ENCODE data around the gene CCRL2.
"Not testable (repeated sequence)": the region's sequence is repeated elsewhere in the genome, so short reads cannot be mapped to it uniquely, and the experiment has no call there.

CCRL2 gene

DNA sequence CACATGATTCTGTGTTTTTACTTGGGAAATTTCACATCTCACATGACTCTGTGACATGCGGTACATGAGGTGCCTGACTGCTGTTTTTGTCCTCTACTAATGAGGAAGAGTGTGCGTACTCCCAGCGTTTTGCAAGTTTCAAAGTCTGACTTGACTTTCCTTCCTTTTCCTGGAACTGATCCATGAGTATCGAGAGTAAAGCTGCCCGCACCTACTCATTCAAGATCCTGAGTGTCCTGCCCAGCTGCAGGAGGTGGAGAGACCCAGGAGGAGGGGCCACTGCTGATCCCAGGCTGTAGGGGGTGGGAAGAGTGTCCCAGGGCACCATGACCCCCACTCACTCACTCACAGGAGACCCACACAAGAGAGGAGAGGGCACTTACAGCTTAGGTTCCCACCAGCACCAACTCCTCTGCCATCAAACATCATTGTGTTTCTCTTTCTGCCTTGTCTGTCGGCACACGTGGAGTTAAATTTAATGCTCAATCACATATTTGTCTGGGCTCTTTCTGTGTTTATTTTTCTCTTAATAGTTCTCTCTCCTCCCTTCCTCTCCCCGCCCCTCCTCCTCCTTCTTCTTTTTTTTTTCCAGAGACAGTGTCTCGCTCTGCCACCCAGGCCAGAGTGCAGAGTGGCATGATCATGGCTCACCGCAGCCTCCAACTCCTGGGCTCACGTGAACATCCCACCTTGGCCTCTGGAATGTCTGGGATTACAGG is 1.6 kb upstream of the CCRL2 start:
- no peak for DNase-seq

DNA sequence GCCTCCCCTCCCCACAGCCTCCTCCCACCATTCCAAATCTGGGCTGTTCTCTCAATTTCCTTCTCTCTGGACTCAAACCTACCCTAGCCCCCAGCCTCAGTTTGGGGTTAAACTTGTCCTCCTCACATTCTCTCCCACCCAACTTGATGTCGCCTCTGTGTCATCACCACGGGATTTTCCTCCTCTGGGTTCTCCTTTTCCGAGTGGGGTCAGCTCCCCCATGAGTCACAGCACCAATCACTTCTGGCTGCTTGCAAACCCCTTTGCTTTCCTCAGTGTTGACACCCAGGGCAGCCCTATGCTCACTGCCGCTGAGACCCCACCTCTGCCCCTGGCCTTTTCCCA is 644 bp upstream of the CCRL2 start:
- no peak for DNase-seq

DNA sequence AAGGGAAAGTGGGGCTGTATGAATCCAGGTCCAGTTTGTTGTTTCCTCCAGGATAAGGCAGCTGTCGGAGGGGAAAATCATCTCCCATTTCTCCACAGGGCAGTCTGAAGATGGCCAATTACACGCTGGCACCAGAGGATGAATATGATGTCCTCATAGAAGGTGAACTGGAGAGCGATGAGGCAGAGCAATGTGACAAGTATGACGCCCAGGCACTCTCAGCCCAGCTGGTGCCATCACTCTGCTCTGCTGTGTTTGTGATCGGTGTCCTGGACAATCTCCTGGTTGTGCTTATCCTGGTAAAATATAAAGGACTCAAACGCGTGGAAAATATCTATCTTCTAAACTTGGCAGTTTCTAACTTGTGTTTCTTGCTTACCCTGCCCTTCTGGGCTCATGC is 911 bp downstream of the CCRL2 start:
- no peak for DNase-seq

DNA sequence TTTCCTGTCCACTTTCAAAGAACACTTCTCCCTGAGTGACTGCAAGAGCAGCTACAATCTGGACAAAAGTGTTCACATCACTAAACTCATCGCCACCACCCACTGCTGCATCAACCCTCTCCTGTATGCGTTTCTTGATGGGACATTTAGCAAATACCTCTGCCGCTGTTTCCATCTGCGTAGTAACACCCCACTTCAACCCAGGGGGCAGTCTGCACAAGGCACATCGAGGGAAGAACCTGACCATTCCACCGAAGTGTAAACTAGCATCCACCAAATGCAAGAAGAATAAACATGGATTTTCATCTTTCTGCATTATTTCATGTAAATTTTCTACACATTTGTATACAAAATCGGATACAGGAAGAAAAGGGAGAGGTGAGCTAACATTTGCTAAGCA is 1.8 kb downstream of the CCRL2 start:
- DNase-seq, result no peak

DNA sequence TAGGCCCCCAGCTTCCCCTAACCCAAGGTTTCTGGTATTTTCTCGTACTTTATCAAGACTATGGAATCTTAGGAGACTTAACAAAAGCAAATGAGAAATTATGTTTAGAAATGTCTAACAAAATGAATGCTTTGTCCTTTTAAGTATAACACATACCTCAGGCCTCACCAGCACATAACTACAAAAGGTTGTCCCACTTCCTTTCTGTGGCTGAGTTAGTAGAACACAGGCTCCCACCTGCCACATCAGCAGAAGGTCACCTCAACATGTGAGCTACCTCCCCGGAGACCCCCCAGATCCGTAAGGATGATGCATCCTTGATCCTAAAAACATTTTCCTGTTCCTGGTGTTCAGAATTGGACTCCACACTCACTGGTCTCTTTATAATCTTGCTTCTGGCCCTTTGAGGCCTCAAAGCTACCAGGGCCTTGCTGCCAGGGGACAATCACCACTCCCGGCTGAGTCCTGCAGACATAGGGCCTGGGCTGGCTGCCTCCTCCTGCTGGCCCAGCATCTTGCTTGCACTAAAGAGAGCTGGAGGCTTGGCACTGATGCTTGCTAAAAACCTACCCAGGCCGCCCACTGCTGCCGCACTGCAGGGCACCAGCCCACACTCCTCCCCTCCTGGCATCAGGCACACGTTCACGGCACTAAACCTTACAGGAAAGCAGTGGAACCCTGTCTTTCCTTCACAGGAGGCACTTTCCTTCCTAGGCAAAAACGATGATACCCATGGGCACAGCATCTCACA is 2.9 kb downstream of the CCRL2 start:
- no peak for DNase-seq

DNA sequence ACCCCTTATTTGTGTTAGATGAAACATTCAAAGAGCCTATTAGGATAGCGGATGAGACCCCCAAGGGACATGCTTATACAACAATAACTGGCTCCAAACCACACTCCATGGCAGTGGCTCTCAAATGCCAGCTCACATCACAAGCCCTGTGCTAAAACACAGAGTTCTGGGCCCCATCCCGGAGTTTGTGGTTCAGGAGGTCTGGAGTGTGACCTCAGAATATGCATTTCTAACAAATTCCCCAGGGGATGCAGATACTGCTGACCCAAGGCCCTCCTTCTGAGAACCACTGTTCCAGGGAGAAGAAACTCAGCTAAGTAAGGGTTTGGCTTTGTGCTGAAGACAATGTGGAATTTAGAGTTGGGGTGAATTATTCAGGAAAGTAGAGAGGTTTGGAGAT is 3.6 kb downstream of the CCRL2 start:
- DNase-seq, result no peak

DNA sequence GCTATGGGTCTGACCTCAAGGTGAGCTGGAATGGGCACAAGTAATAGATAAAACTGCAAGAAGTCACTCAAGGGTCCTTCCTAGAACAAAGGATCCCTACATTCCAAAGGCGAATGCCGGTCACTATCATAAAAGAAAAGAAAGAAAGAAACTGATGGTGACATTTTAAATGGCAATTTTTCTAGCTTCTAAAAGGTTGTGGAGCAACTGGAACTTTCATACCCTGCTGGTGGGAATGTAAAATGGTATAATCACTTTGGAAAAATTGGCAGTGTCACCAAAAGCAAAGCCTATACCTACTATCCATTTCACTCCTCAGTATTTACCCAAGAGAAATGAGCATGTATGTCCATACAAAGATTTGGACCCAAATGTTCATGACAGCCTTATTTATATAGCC is 4.2 kb downstream of the CCRL2 start:
- no peak for DNase-seq

DNA sequence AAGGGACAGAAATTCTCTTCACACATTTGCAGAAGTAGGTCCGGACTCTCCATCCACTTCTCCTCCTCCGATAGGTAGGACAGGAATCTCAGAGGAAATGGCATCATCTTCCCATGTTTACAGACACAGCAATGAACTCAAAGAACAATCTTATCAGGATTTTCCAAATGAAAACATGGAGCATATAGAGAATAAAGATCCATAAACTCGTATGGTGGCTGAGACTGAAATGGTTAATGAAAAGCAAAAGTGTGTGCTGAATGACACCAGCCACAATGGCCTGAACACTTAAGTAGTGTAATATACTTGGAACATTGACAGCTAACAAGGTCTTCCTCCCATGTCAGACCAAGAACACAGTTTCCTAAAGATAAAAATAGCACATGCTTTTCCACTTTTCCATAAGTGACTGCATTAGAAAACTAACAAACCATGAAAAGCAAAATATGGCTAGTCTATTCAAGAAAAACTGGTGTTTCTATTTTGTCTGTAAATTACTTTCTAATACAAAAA is 5.8 kb downstream of the CCRL2 start:
- DNase-seq, result no peak

DNA sequence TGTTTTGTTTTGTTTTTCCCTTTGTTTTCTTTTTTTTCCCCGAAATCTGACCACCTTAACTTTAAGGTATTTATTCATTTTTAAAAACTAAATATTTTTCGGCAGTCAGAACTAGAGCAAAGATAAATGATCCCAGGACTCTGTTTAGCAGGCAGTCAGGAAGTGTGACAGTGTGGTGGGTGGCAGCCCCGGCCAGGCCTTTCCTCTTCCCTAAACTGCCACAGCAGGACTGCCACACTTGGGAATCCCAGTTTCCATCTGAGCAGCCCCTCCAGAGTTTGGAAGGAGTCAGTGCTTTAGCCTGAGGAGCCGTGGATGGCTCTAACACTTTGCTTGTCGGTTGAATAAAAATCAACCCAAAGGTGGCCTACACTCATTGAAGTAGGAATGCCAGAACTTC is 6.9 kb downstream of the CCRL2 start:
- DNase-seq, result no peak

DNA sequence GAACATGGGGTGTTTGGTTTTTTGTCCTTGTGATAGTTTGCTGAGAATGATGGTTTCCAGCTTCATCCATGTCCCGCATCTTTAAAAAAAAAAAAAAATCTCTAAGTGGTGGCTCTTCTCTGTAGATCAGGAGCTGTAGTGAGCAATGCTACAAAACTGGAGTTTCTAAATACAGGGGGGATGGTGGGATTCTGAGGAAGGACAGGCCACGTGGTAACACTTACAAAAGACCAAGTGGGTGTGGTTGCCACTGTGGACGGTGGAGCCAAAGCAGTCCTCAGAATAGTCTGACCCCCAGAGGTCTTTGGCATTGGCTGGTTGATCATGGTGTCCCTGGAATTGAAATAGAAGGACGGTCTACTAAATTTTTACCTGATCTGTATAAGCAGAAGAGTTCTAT is 7.7 kb downstream of the CCRL2 start:
- DNase-seq, result no peak

DNA sequence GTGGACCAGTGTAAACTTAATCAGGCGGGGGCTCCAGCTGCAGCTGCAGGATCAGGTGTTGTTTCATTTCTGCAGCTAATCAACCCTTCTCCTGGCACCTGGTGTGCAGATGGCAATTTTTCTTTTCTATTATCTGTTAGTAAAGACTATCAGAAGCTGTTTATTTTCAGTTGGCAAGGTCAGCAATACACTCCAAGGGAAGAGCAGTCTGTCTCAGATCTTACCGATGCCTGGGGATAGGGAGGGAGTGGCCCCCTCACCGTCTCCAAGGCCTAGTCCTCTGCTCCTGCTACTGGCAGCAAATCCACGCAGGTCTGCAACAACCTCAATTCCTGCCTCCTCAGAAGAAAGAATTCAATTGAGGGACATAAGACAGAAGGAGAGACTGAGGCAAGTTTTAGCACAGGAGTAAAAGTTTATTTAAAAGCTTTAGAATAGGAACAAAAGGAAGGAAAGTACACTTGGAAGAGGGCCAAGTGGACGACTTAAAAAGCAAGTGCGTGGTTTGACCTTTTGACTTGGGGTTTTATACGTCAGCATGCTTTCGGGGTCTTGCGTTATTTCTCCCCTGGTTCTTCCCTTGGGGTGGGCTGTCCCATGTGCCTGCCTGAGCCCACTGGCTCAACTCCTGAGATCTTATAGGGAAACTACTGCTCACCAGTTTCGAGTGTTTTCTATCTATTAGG is 9.2 kb downstream of the CCRL2 start:
- DNase-seq, result no peak

DNA sequence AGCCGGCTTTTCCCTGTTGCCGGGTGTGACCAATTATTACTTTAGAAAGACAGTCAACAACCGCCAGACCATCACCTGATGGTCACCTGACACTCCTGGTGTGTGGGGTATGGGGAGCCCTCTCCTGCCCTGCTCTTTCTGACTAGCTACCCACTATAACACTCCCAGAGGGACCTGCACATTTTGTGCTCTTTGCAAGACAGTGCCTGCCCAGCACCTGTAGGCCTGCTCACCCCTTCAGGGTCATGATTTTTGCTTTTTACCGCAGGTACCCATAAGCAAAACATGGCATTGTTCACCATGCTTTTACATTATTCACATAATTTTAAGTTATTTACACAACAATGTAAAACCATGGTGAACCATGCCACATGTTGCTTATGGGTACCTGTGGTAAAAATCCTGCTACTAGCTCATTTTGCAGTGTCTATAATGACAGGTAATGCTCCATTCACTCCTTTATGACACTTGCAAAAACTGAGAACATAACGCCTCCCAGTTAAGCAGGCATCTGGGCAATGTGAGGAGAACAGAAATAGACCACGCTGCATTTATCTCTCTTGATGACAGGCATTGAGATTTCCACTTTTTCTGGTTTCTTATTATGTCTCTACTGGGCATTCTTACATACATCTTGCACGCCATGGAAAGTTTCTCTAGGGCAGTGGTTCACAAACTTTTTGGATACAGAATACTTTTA is 9.9 kb downstream of the CCRL2 start:
- DNase-seq, result no peak

DNA sequence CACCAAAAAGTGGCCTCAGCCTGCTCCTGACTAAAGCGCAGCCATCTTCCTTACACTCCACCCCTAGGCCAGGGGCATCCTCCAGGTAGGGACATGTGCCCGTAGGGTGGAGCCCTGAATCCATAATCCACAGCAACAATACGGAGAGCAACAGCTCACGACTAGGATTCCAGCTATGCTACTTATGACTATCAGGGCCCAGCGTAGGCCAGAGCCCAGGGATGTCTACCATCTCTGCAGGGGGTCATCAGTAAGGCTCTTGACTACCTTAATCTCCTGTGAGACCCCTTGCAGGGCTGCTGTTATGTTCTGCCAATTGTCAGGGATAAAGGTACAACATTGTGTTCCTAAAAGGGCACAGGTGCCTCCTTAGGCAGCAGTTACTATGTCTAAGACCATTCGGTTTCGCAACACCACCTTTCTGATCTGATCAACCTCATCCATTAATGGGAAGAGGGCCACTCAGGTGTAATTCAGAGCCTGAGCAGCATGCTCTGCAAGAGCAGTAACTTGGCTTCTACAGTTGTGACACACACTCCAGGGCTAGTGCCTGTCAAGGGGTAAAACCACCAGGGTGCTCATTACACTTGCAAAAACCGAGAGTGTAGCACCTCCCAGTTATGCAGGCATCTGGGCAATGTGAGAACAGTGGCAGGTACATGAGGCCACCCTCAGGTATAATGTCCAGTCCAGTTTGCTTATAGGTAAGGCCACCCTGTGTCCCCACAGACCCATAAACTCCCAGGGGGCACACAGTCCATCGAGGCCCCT is 11.0 kb downstream of the CCRL2 start:
- DNase-seq, result no peak

DNA sequence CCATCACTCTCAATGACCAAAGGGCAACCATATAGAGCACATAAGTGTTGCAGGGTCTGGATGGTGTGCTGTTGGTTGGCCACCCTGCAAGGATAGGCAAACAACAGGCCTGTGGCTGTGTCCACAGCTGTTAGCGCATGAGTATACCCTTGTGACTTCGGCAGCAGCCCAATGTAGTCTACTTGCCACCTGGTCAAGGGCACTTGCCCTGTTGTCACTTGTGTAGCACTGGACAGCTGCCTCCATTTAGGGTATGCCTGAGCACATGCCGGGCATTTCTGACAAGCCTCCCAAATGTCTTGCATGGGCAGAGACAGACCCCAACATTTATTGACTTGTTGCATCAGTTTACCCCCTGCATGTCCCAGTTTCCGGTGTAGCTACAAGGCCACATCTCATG is 12.8 kb downstream of the CCRL2 start:
- no peak for DNase-seq

DNA sequence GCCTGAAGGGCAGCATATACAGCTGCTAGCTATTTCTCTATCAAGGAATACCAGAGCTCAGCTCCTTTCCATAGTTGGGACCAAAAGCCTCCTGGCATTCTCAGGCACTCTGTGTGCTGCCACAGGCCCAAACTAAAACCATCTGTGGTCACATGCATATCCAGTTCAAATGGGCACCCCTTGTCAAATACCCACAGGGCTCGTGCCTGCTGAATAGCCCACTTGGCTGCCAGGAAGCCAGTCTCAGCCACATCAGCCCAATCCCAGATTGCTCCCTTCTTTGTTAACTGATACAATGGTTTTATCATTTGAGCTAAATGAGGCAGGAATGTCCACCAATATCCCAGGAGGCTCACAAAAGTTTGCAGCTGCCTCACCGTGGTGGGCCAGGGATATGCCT is 13.9 kb downstream of the CCRL2 start:
- no peak for DNase-seq

DNA sequence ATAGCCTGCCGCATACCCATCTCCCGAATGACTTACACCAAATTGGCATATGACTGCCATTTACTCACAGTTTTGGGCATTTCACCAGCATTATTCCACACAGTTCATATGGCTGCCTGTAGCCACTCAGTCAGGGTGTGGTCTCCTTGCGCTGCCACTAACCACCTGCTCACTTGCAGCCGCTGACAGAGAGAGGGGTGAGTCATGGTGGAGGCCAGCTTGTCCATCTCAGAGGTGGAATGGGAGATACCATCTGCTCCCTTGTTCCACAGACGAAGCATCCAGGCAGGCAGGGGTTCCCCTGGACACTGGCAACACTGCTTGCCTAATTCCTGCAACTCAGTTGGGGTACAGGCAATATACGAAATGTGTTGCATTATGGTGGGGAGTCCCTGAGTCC is 15.6 kb downstream of the CCRL2 start:
- no peak for DNase-seq

DNA sequence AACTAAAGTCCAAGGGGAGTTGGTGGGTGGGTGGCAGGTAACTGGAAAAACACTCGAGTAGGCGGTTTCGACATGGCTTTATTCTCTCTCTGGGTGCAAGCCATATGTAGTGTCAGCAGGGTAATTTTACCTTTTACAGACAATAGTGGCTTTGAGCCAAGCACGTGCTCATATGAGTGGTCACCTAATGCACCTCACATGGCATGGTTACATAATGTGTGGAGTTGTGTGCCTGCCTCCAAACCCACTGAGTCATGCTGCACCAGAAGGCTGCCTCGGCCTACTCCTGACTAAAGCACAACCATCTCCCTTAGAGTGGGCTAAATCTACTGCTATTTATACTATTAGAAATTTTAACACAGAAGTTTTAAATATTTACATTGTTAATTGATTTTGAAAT is 16.5 kb downstream of the CCRL2 start:
- no peak for DNase-seq

DNA sequence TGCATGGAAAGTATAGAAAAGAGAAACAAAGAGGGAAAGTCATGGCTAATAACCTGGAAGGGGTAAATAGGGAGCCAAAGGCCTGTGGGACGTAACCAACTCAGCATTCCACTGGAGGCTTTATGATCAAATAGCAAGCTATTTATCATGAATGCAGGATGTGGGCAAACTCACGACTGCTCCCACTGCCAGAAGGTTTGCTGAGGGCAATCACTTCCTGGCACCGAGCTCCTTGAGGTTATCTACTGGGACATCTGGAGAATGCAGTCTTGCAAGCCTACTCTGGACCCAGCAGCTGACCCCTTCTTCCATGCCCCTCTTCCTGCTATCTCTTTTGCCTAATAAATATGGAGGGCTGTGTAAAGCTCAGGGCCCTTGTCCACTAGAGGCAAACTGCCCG is 19.4 kb downstream of the CCRL2 start:
- not testable (repeated sequence) for DNase-seq

DNA sequence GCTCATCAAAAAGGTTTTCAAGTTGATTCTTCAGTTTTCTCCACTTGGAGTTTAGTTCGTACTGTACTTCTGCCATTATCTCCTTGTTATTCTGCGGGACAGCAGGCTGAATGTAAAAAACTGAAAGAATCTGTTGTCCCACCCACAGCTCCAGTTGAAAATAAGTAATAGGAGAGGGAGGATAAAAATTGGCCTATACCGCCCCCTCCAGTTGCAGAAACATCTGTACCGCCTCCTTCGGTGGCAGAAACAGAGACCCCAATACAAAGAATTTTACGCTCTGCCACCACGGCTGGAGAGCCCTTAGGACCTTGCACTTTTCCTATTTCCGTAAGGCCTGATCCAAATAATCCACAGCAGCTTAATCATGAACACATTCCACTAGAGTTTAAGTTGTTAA is 20.3 kb downstream of the CCRL2 start:
- DNase-seq, result not testable (repeated sequence)

DNA sequence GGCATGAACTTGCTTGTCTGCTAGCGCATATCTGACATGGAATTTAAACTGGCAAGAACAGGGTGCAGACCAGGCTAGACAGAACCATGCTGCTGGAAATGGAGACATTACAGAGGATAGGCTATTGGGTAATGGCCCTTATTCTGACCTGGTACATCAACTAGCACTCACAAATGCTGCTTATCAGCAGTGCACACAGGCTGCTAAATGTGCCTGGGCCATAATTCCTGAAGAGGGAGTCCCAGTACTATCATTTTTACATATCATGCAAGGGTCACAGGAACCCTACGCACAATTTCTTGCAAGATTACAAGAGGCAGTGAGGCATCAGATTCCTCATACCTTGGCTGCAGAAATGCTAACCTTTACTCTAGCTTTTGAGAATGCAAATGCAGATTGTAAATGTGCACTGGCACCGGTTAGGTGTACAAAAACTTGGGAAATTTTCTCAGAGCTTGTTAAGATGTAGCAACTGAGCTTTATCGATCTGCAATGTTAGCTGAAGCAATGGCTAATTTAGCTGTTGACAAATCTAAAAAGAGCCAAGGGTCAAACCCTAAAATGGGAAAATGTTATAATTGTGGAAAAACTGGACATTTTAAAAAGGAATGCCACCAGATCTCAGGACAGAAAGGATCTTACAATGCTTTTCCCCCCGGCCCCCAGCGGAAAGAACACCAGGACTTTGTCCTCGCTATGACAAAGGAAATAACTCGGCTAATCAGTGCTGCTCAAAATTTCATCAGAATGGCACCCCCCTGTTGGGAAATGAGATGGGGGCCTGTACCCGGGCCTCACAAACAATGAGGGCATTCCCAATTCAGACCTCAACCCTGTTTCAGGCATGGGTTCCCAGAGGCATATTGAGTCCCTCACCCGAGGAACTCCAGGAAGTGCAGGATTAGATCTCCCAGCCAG is 21.1 kb downstream of the CCRL2 start:
- DNase-seq, result no peak

DNA sequence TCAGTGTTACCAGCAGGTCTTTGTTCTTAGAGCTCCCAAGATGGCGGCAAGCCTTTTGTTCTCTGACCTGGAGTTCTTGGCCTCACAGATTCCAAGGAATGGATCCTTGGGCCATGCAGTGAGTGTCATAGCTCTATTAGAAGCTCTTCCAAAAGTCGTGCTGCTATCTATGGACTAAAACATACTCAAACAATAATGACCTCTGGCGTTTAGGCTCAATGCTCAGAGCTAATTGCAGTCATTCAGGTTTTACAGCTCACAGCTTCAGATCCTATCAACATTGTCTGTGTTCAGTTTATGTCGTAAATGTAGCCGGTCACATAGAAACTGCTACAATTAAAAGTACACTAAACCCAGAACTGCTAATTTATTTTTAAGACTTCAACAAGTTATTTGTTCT is 22.2 kb downstream of the CCRL2 start:
- DNase-seq, result no peak

DNA sequence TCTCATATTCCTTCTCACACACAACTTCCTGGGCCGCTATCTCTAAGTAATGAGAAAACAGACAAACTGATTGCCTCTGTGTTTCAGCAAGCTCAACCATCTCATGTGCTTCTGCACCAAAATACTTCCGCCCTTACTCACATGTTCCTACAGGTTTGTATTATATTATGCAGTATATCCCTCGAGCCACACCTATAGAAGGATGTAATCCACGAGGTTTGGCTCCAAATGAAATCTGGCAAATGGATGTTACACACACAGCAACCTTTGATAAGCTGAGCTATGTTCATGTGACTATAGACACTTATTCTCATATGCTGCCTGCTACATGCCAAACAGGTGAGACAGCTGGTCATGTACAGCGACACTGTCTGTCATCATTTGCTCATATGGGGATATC is 22.6 kb downstream of the CCRL2 start:
- DNase-seq, result no peak

Measured in activated CD4-positive, alpha-beta T cell treated with anti-CD3 and anti-CD28 coated beads, Interleukin-2, amount 50 U/mL, for 48 hours (primary cell).